Measurements from ENCODE around the gene ANK2.

GRCh38 chr4:113183032-113183605 lies 133.7 kb downstream of the ANK2 start:
- no peak for TF ChIP-seq ZFX (IDR thresholded peaks at IDR 0.05)
- TF ChIP-seq CTCF (conservative IDR thresholded peaks at IDR 0.05): no peak
